Activated CD8-positive, alpha-beta memory T cell treated with anti-CD3 and anti-CD28 coated beads, Interleukin-2, amount 50 U/mL, for 48 hours (primary cell): ENCODE results near the gene NPLOC4.

ENCODE experiments used
- DNase-seq: peaks from one replicate; pipeline ENCODE4 v3.0.0-alpha.2; 2020

NPLOC4 gene

GRCh38 chr17:81660441-81660840, 23.5 kb upstream of the NPLOC4 start:
- no peak for DNase-seq

- no peak for DNase-seq
These were observed 22.1 kb upstream of the NPLOC4 start for GRCh38 chr17:81659038-81659437.

- no peak for DNase-seq
These were observed 19.9 kb upstream of the NPLOC4 start for GRCh38 chr17:81656835-81657234.

GRCh38 chr17:81656118-81656743, 19.3 kb upstream of the NPLOC4 start, which contains the start of gene PDE6G:
PDE6G (minus strand) TSS chr17:81656542; CDS start chr17:81653305, 3,237 bp downstream.
- DNase-seq, result no peak

- DNase-seq, result no peak
These were observed 18.6 kb upstream of the NPLOC4 start for GRCh38 chr17:81655378-81656117.

GRCh38 chr17:81652906-81653771, 16.2 kb upstream of the NPLOC4 start:
- no peak for DNase-seq

GRCh38 chr17:81651692-81652091, 14.8 kb upstream of the NPLOC4 start:
- no peak for DNase-seq

- DNase-seq, result no peak
These were observed 14.0 kb upstream of the NPLOC4 start for GRCh38 chr17:81650951-81651350.

- DNase-seq, result no peak
These were observed 11.8 kb upstream of the NPLOC4 start for GRCh38 chr17:81648707-81649085.

- no peak for DNase-seq
These were observed 11.2 kb upstream of the NPLOC4 start for GRCh38 chr17:81648013-81648706.

GRCh38 chr17:81647640-81648012, 10.7 kb upstream of the NPLOC4 start:
- DNase-seq, result no peak

GRCh38 chr17:81646869-81647600, 10.1 kb upstream of the NPLOC4 start:
- DNase-seq, result no peak

GRCh38 chr17:81644976-81645952, 8.4 kb upstream of the NPLOC4 start:
- no peak for DNase-seq

GRCh38 chr17:81644496-81644895, 7.6 kb upstream of the NPLOC4 start:
- no peak for DNase-seq

GRCh38 chr17:81641825-81642489, 5.0 kb upstream of the NPLOC4 start:
- no peak for DNase-seq

GRCh38 chr17:81640011-81640410, 3.1 kb upstream of the NPLOC4 start:
- DNase-seq, result no peak

GRCh38 chr17:81638683-81639082, 1.8 kb upstream of the NPLOC4 start:
- no peak for DNase-seq

GRCh38 chr17:81635973-81636504, 873 bp downstream of the NPLOC4 start:
- no peak for DNase-seq

- no peak for DNase-seq
These were observed 1.5 kb downstream of the NPLOC4 start for GRCh38 chr17:81635431-81635830.

GRCh38 chr17:81631482-81631881, 5.4 kb downstream of the NPLOC4 start:
- no peak for DNase-seq
